HK-2 (cell line): Measurements from ENCODE around the gene SLTM.
"Not testable (repeated sequence)": the region's sequence is repeated elsewhere in the genome, so short reads cannot be mapped to it uniquely, and the experiment has no call there.

Experiments
- DNase-seq: peaks from one replicate; pipeline ENCODE4 v3.0.0-alpha.2; 2018; ENCODE audit not compliant: unreplicated experiment

The SLTM gene

GRCh38 chr15:58933281-58934113 is at the start of gene SLTM:
TSS of gene SLTM (minus strand) at chr15:58933679. CDS start at chr15:58933565, 114 bp downstream.
- peak; percentile 88 for DNase-seq

GRCh38 chr15:58983261-58983660 is 49.8 kb upstream of the SLTM start:
- no peak for DNase-seq

DNA sequence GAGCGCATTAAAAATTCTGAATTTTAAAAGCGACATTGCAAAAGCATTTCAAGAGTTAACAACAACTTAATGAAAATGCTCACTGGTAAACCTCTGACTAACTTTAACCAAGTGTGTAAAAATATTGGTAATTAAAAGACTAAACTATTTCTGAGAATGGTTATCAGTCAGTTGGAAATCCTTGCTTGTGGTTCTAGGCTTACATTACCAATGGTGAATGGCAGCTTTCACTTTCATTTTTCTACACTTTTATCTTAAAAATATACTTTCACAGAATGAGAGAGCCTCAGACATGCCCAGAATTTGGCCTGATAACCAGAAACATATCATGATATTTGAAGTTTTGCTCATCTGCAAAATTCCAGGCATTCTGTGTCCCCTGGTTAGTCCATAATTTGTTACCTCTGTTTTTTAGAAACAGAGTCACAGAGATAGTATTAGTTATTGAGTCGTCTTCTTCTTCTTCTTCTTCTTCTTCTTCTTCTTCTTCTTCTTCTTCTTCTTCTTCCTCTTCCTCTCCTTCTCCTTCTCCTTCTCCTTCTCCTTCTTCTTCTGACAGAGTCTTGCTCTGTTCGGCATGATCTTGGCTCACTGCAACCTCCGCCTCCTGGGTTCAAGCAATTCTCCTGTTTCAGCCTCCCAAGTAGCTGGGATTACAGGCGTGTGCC is 48.5 kb upstream of the SLTM start:
- no peak for DNase-seq

- no peak for DNase-seq
Measured at GRCh38 chr15:58980351-58980939, 47.0 kb upstream of the SLTM start.

GRCh38 chr15:58977887-58978286 is 44.4 kb upstream of the SLTM start:
- DNase-seq: no peak

- DNase-seq: no peak
Measured at GRCh38 chr15:58967479-58967878, 34.0 kb upstream of the SLTM start.

GRCh38 chr15:58966698-58967097 is 33.2 kb upstream of the SLTM start:
- no peak for DNase-seq

DNA sequence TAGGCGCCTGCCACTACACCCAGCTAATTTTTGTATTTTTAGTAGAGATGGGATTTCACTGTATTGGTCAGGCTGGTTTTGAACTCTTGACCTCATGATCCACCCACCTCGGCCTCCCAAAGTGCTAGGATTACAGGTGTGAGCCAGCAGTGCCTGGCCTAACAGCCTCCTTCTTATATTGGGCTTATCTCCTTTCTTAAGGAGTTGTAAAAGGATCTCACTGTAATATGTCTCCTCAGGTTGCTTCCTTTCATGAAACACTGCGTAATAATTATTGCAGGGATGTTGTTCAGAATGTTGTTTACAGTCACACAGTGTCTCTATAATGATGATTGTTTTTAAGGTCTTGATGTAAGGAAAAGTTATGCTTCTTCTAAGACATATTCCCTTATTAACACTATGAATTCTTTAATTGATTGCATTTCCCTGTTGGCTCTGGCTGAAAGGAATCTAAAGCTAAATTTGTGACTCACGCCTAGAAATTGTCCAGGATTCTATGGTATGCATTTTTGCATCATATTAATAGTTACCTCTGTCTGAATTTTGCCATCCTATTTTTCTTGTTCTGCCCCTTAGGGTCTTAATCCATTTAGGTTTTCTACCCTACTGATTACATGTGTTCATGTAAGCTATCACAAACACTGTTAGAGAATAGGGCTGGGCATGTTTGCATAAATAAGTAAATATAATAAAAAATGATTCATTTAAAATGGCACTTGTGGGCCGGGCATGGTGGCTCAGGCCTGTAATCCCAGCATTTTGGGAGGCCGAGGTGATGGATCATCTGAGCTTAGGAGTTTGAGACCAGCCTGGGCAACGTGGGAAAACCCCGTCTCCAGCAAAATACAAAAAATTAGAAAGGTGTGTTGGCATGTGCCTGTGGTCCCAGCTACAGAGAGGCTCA is 29.4 kb upstream of the SLTM start:
- DNase-seq: no peak

DNA sequence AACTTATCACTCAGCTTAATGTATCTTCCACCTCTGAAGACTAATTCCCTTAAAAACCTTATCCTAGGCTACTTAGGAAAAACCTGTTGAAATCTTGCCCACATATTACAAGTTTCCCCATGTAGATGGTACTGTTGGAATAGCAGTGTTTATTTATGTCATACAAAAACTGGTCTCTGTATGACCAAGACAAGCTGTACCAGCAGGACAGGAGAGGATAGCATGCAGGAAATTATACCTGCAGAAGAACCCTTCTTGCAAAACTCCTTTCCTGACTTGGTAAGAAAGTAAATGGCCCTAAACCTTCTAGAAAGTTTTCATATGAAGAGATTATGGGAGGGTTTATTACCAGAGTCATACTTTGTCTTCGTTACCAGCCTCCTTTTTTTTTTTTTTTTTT is 28.7 kb upstream of the SLTM start:
- DNase-seq: no peak

DNA sequence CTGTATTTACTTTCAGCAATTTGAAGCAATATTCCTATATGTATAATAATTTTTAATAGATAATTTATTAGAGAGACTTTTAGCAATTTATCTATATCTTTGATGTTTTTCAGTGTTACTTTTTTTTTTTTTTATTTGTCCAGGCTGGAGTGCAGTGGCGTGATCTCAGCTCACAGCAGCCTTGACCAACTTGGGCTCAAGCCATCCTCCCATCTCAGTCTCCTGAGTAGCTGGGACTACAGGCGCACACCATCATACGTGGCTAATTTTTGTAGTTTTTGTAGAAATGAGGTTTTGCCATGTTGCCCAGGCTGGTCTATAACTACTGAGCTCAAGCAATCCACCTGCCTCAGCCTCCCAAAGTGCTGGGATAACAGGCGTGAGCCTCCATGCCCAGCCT is 25.3 kb upstream of the SLTM start:
- no peak for DNase-seq

DNA sequence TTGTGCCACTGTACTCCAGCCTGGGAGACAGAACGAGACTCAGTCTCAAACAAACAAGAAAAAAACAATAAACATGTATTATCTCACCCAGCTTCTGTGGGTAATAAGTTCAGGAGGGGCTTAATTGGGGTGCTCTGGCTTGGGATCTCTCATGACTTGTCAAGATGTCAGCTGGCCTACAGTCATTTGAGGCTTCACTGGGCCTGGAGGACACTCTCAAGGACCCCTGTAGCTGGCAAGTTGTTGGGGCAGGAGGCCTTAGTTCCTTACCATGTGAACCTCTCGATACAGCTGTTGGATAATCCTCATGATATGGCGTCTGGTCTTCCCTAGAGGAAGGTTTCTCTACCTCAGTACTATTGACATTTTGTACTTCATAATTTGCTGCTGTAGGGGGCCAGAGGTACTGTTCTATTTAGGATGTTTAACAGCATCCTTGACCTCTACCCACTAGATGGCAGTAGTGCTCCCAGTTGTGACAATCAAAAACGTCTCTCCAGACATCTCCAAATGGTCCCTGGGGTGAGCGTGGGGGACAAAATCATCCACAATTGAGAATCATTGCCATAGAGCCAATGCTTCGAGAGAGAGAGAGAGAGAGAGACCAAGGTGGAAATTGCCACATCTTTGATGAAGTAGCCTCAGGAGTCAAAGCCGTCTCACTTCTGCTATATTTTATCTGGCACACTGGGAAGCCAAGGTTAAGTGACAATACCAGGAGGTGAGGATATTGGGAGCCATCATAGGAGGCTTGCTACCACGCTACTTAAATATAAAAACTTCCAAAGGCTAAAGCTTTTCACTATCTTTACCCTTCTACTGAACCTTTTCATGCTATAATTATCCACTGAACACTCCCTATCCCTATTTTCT is 23.9 kb upstream of the SLTM start:
- peak; percentile 27 for DNase-seq

DNA sequence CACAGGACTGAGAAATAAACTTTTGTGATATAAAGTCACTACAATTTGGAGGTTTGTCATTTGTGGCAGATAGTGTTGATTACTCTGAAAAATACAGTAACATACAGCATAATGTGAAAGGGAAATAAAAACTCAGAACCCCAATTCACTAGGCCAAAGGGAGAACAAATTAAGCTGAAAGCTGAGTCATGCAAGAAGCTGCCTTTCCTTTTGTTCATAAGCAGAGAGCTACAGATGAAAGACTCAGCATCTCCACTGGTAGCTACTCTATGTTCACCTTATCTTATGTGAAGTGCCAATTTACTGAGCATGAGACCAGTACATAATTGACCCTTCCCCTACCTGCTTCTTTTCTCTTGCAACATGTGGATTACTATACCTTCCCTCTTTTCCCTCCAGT is 19.3 kb upstream of the SLTM start:
- no peak for DNase-seq

DNA sequence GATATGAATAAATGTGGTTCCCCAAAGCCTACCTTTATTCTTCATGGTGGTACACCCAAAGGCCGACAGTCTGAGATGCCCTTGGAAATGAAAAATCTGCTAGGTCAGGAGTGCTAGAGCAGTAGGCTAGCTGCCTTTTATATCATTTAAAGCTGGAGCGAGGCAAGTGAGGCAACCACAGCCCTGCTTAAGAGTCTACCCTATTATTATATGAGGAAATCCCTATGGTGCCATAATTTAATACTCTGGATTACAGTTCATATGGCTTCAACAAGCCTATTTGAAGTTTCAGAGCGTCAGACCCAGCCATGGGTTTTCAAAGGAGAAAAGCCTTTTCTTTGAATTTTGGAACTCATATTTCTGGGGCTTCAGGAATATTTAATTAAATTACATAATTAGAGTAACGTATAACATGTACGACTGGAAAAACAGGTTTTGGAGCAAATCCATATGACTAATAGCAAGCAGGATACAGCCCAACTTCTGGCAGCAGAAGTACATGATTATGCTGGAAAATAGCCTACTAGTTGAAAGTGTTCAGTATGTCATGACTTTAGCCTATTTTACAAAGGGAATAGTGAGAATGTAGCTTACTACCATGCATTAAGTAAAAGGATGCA is 18.0 kb upstream of the SLTM start:
- DNase-seq: no peak

- DNase-seq: no peak
Measured at GRCh38 chr15:58947179-58947578, 13.7 kb upstream of the SLTM start.

DNA sequence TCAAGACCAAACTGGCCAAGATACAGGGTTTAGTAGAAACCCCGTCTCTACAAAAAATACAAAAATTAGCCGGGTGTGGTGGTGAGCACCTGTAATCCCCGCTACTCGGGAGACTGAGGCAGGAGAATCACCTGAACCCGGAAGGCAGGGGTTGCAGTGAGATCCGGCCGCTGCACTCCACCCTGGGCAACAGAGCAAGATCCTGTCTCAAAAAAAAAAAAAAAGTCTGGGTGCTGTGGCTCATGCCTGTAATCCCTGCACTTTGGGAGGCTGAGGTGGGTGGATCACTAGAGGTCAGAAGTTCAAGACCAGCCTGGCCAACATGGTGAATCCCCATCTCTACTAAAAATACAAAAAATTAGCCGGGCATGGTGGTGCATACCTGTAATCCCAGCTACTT is 1.5 kb upstream of the SLTM start:
- DNase-seq: not testable (repeated sequence)

GRCh38 chr15:58934521-58934920 is 1.0 kb upstream of the SLTM start:
- no peak for DNase-seq

- no peak for DNase-seq
Measured at GRCh38 chr15:58934114-58934447, 602 bp upstream of the SLTM start.

GRCh38 chr15:58932710-58933280 is 684 bp downstream of the SLTM start:
- peak; percentile 38 for DNase-seq

GRCh38 chr15:58931987-58932588 is 1.4 kb downstream of the SLTM start:
- DNase-seq: no peak

DNA sequence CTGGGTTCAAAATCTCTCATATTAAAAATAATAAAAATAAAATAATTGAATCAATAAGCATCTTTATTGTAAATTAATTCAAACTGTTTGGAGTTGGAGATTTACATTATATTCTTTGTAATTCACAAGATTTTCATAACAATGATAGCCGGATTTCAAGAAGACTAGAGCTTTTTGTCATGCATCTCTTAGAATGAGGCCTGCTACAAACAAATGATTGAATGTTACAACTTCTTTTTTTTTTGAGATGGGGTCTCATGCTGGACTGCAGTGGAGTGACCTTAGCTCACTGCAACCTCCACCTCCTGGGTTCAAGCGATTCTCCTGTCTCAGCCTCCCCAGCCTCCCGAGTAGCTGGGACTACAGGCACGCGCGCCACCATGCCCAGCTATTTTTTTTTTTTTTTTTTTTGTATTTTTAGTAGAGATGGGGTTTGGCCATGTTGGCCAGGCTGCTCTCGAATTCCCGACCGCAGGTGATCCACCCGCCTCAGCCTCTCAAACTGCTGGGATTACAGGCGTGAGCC is 3.5 kb downstream of the SLTM start:
- no peak for DNase-seq
